OCI-M1 (cell line): ENCODE measurements around the gene TEKT5.
"Not testable (repeated sequence)": the region's sequence is repeated elsewhere in the genome, so short reads cannot be mapped to it uniquely, and the experiment has no call there.

Experiments
- DNase-seq: peaks from one replicate; lab custom pipeline; 2025; lab: John Stamatoyannopoulos, UW

Gene TEKT5

DNA sequence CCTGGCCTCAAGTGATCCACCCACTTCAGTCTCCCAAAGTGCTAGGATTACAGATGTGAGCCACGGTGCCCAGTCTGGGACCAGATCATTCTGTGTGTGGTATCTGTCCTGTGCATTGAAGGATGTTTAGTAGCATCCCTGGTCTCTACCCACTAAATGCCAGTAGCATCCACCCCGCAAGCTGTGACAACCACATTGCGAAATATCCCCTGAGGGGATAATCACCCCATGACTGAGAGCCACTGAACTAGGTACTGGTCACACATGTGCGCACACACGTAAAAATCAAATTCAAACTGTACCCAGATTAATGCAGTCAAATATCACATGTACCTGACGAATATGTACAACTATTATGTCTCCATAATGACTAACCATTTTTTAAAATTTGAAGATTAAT, 35.8 kb downstream of the TEKT5 start:
- DNase-seq, result no peak

DNA sequence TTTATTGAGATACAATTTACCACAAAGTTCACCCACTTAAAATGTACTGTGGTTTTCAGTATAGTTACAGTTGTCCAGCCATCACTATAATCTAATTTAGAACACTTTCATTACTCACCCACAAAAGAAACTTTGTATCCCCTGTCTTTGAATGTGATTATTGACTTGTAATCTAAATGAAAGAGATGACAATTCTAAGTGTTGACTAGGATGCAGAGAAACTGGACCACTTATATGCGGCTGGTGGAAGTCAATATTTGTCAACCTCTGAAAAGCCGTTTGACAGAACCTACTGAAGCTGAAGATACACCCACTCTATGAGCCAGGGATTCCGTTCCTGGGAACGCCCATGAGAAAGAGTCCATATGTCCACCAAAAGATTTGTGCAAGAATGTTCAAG, 36.8 kb downstream of the TEKT5 start:
- no peak for DNase-seq

DNA sequence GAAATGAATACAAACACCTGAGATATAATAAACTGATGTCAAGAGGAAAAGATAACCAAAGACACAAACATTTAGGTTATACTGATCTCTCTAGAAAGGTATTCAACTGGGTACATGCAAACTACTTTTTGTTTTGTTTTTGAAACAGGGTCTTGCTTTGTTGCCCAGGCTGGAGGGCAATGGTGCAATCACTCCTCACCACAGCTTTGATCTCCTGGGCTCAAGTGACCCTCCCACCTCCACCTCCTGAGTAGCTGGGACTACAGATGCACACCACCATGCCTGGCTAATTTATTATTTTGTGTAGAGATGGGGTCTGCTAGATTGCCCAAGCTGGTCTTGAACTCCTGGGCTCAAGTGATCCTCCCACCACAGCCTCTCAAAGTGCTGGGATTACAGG, 38.1 kb downstream of the TEKT5 start:
- DNase-seq, result no peak

DNA sequence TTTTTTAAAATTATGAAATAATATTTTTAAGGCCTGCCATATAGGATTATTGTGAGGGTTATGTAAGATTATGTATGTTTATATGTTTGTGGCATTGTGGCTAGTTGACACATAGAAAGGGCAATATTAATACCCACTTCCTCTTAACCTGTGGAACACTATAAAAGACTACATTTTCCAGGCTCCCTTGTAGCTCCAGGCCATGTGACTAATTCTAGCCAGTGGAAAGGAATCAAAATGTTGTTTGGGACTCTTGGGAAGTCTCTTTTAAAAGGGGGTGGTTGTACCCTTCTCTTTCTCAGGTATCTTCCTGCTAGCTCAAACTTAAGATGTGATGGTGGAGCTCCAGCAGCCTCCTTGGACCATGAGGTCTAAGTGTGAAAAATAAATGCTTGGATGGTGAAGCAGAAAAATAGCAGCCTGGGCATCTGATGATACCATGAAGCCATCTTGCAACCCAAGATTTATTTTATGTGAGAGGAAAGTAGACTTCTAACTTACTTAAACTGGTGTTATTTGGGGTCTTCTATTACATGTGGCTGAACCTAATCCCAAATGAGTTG, 39.2 kb downstream of the TEKT5 start:
- DNase-seq, result no peak

DNA sequence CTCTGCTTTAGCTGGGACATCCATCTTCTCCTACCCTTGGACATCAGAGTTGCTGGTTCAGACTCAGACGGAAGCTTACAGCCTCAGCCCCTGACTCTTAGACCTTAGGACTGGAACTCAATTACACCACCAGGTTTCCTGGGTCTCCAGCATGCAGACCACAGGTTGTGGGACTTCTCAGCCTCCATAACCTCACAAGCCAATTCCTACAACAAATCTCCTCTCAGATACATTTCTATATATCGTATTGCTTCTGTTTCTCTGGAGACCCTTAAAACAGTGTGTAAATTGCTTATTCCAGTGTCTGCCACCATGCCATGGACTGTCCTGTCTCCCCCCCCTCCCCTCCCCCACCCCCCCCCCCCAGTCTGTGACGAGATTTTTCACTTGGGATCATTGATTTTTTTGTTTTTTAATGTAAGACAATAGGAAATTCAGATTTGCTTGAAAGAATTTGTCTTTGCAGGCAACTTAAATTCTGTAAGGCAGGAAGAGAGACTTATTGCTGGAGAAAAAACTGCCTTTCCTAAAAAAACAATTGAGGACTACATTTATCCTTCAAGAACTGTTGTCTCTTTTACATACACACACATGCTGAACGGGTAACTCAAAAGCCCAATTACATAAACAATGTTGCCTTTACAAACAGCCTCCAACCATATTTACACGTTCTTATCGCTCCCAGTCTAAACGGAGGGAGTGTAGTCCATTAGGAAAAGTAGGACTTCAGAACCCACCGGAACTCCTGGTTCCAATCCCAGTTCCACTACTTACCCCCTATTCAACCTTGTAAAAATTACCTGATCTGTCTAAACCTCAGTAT, 39.9 kb downstream of the TEKT5 start:
- DNase-seq, result no peak

DNA sequence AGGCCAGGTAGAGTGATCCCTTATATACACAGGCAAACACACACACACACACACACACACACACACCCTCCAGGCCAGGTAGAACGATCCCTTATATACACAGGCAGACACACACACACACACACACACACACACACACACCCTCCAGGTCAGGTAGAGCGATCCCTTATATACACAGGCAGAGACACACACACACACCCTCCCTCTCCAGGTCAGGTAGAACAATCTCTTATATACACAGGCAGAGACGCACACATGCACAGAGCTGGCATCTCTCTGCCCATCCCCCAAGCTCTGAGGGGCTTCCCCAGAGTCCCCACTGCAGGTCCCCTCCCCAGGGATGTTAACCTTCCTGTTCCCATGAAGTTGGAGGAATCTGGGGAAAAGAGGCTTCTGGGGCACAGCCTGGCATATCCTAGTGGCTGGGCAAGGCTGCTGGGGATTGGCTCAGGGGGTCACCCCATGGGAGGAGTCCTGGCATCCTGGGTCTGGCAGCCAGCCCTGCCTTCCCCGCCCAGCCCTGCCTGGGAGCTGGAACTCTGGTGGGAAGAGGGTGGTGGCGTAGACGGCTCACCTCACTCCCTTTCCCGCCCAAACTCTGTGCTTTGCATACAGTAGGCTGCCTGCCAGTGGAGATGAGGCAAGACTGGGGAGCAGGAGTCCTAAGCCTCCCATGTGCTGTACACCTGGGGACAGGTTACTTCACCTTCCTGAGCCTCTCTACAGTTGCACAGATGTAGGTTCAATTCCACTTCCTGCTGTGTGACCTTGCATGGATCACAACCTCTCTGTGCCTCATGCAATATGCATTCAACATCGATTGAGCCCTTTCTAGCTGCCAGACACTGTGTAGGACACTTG, 41.8 kb downstream of the TEKT5 start:
- no peak for DNase-seq

DNA sequence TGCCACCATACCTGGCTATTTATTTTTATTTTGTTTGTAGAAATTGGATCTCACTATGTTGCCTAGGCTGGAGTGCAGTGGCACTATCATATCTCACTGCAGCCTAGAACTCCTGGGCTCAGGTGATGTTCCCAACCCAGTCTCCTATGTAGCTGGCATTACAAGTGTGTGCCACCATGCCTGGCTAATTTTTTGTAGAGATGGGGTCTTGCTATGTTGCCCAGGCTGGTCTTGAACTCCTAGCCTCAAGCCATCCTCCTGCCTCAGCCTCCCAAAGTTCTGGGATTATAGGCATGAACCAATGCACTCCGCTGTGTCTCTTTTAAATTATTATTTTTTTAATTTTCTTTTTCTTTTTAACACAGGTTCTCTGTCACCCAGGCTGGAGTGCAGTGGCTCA, 45.6 kb downstream of the TEKT5 start:
- not testable (repeated sequence) for DNase-seq

DNA sequence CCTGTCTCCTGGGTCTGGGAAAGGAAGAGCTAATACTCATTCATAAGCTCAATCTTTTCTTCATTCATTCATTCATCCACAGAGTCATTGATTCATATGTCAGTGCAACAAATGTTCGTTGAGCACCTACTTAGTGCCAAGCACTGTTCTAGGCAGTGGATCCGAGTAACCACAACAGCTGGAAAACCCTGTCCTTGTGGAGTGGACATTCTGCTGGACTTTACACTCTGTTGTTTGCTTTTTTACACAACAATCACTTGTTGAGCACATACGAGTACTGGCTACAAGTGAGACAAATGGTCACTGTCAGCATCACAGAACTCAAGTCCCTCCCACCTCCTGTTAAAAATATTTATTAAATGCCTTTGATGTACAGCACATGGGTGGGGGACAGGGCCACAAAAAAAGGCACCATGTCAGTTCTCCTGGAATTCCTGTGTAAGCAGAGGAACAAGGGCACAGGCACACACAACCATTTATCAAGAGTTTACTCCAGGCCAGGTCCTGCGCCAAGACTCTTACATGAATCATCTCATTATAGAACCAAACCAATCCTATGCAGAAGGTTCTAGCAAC, 46.9 kb downstream of the TEKT5 start:
- no peak for DNase-seq

DNA sequence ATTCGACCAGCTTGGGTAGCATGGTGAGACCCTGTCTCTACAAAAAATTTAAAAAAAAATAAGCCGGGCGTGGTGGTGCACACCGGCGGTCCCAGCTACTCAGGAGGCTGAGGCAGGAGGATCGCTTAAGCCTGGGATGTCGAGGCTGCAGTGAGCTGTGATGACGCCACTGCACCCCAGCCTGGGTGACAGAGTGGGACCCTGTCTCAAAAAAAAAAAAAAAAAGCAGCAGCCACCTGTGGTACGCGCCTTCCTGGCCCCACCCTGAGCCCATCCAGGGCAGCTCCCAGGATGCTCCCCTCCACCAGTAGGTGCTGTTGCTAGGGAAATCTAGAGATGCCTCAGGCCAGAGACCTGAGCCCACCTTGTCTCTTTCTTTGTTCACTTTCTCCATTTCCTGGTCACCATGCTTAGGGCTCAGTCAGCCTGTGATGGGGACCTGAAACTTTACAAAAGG, 47.4 kb downstream of the TEKT5 start:
- no peak for DNase-seq

DNA sequence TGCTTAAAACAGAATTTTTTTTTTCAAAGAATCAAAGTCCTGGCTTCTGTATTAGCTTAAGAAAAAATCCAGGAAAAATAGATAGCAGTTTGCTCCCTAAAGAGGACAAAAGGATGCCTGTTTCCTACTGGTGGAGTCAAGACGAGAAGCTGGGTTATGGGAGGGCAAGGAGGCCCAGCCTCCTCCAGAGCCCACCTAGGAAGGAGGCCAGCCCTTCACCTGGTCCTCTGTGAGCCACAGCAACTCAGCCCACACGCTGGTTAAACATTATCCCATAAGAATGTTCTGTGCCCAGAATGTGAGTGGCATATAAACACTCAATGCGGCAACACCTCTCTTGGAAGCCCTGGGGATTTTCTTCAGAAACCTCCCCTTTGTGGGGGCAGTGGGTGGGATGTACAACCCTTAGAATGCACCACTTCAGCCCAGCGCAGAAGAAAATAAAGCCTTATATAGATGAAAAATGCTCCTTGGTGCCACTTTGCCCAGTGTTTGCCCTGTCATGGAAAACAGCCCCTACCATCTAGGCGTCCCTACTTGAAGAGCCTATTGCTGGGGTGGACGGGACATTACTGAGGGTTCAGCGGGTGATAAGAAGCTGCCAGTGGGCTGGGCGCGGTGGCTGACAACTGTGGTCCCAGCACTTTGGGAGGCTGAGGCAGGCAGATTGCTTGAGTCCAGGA, 48.0 kb downstream of the TEKT5 start:
- no peak for DNase-seq

DNA sequence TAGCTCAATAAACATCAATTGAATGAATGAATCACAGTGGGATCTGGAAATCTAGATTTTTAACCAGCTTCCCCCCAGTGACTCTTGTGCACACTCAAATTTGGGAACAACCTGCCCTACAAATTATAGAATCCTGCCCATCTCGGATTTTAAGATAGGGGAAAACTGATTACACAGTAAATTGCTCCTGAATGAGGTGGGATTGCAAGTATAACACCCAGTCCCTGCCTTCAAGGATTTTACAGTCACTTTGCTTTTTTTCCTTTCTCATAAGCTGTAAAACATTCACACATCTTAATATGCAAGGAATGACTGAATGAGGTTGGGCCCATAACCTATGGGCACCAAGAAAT, 48.5 kb downstream of the TEKT5 start:
- no peak for DNase-seq

DNA sequence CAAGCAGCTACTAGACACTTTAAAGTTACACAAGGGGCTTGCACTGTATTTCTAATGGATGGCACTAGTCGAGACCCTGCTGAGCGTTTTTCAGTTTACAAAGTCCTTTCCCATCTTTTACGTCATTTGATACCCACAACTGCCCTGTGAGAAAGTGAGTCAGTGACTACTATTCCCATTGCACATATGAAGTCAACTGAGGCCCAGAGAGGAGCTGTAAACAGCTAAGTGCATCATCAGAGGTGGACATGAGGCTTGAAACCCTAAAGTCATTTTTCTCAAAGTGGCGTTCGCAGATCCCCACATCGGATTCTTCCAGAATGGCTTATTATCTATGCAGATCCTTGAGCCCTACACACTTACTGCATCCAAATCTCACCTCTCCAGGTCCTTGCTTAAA, 50.6 kb downstream of the TEKT5 start:
- DNase-seq, result no peak

DNA sequence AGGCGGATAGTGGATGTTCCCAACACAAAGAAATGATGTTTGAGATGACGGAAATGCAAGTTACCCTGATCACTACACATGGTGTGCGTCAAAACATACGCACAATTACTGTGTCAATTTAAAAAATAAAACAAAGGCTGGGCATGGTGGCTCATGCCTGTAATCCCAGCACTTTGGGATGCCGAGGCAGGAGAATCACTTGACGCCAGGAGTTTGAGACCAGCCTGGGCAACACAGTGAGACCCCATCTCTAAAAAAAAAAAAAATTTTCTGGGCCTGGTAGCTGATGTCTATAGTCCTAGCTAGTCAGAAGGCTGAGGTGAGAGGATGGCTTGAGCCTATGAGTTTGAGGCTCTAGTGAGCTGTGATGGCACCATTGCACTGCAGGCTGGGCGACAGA, 51.8 kb downstream of the TEKT5 start:
- no peak for DNase-seq

DNA sequence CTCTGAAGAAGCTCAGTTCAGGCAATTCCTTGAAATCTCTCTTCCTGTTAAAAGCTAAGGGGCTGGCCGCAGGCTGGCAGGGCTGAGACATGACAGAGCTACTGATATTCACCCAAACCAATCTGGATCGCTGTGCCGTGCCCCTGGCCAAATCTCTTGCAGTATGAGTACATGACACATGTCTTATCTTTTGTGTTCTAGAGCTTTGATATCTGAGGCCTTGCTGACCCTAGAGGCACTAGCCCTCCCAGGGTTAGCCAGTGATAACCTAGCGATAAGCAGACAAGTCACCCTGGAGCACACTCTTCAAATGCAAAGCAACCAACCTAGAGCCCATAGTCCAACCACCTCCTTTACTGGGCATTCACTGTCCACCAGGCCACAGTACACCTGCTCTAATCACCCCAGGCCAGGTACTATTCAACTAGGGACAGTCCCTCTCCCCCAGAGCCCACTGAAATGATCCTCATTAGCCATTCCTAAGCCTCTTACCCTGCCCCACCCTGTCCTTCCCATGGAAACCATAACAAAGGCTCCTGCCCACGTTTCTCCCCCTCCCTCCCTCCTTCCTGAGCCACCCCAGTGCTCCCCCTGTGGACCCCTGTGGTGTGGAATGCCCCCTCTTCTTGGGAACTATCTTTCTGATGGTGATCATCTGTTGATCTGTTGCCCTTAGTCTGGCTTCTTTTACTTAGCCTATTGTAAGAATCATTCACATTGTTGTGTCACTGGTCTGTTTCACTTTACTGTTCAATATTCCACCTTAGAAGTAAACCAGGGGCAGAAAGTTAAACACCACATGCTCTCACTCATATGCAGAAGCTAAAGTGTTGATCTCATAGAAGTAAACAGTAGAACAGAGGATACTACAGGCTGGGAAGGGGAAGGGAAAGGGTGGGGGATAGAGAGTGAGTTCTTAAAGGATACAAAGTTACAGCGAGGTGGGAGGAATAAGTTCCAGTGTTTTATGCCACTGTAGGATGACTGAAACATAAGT, 52.5 kb downstream of the TEKT5 start:
- DNase-seq, result peak; percentile 42

DNA sequence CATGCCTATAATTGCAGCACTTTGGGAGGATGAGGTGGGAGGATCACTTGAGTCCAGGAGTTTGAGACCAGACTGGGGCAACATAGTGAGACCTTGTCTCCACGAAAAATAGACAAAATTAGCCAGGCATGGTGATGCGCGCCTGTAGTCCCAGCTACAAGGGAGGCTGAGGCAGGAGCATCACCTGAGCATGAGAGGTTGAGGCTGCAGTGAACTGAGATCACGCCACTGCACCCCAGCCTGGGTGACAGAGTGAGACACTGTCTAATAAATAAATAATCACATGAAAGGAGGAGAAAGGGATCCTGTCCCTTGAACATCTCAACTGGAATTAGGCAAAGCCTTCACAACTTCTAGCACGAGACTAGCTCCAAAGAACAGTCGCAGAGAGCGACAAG, 53.2 kb downstream of the TEKT5 start:
- no peak for DNase-seq

DNA sequence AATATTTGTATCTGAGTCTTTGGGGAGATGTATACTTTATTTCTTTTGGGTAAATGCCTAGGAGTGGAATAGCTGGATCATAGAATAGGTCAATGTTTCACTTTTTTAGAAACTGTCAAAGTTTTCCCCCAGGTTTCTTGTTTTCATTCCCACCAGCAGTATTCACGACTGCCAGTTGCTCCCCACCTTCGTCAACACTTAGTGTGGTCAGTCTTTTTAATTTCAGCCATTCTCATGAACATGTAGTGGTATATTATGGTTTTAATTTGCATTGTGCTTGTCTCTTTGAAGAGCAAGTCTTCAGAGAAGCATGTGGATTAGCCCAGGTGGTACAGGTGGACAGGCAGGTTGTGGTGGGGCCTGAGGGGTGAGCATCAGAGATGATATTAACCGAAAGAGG, 53.8 kb downstream of the TEKT5 start:
- DNase-seq, result no peak

DNA sequence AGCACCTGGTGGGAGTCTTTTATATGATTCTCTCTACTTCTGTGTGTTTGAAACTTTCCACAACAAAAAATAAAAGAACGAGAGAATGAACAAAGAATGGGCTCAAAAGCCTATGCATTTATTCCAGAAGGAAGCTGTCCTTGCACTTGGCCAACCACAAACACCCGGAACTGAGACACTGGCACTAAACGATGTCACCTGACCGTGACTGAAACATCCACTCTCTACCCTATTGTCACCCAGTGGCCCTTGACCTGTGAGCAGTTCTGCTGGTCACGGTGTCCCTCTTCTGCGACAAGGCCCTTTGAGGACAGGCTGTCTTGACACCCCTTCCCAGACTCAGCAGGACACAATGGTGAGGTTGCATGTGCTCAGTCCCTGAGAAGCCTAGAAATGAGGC, 56.6 kb downstream of the TEKT5 start:
- DNase-seq, result no peak

DNA sequence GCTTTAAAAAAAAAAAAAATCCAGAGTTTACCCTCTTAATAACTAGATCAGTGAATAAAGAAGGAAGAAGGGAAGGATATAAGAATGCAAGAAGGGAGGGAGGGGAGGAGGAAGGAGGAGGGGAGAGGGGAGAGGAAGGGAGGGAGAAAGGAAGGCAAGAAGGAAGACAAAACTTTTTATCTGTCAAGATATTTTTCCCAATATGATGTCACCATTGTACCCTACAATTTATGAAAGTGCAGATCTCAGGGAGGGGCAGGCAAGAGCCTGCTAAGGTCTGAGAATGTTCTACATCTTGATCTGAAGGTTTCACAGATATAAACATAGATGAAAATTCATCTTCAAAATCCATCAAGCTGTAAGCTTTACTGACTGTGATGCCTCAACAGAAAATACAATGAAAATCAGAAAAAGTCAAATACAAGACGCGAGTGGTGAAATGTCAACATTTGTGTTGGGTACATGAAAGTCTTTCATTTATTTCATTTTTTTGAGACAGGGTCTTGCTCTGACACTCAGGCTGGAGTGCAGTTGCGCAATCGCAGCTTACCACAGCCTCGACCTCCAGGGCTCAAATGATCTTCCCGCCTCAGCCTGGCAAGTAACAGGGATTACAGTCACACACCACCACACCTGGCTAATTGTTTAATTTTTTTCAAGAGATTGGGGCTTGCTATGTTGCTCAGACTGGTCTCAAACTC, 57.2 kb downstream of the TEKT5 start:
- DNase-seq, result peak; percentile 15

DNA sequence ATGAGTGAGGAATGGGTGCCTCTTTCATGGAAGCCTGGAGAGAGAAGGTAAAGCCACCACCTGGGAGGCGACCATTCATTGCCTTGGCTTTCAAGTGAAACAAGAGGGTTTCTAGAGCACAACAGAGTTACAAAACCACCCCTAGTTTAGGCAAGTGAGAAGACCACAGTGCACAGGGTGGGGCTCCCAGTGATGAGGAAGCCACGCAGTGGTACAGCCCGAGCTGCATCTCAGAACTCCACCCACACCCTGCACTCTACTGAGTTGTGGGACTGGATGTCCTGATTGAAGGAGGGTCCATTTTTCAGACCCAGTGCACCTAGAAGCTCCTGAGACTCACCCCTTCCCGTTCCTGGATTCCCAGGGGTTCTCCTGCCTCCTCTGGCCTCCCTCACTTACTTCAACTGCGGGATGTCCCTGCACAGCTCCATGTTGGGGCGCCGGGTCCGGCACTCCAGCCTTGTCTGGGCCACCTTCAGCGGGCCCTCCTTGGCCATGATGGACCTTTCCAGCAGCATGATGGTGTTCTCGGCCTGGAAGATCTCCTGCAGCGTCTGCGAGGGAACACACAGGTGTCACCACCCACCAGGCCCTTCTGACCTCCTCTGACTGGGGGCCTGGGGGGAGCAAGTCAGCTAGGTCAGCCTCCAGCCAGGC, 59.2 kb downstream of the TEKT5 start:
- no peak for DNase-seq

DNA sequence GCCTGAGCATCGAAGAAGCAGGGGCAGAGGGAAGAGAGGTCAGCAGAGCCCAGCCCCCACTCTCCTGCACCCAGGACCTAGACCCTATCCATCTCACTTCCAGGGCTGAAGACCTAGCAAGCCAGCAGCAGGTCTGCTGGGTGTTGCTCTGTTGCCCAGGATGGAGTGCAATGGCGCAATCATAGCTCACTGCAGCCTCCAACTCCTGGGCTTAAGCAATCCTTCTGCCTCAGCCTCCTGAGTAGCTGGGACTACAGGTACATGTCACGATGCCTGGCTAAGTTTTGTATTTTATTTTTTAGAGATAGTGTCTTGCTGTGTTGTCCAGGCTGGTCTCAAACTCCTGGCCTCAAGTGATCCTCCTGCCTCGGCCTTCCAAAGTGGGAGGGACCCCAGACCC, 61.3 kb downstream of the TEKT5 start:
- DNase-seq, result not testable (repeated sequence)
